AG08396 (cell line): ENCODE measurements around the gene SEC61G.

Experiments used
- DNase-seq: peaks from one replicate; pipeline ENCODE4 v3.0.0; 2012; ENCODE audit warnings: low spot score, mixed read lengths

Gene SEC61G

GRCh38 chr7:54758702-54759592, at the start of gene SEC61G:
TSS of gene SEC61G (minus strand) at chr7:54759211. CDS start at chr7:54757588, 1,623 bp downstream.
- peak; percentile 98 for DNase-seq

- DNase-seq: no peak
Observed at GRCh38 chr7:54802841-54803240, 43.8 kb upstream of the SEC61G start.

DNA sequence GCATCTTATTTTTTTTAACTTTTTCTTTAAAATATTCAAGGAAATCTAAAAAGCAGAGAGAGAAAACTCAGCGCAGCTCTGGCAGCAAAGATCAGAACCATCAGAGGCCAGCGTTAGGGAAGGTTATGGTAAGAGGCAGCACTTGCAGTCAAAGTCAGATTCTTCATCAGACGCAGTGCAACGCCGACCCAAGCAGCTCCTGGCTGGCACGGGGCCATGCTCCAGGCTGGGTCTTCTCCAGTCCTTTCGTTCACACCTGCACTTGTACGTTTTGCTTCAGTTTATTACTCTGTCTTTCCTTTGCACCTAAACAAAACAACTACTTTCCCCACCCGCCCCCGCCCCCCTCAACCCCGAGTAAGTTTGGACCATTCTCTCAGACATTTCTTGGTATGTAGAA, 43.1 kb upstream of the SEC61G start:
- DNase-seq: no peak

DNA sequence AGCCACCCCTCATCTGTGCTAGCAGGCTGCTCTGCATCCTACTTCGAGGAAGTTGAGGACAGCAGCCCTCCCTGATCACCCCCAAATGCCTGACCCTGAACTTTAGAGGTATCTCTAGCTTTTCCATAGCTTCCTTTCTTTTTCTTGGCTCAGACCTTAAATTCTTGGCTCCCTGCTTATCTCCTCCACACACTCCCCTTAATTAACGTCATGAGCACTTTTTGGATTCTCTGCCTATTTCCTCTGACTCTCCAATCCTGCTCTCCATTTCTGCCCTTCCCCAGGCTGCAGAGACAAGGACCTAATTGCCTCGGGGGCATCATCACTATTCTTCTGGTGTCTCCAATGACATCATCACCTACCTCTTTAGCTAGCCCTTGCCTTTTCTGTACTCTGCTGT, 40.8 kb upstream of the SEC61G start:
- DNase-seq: no peak

- DNase-seq: no peak
Observed at GRCh38 chr7:54798530-54798929, 39.5 kb upstream of the SEC61G start.

- DNase-seq: no peak
Observed at GRCh38 chr7:54796853-54797252, 37.8 kb upstream of the SEC61G start.

DNA sequence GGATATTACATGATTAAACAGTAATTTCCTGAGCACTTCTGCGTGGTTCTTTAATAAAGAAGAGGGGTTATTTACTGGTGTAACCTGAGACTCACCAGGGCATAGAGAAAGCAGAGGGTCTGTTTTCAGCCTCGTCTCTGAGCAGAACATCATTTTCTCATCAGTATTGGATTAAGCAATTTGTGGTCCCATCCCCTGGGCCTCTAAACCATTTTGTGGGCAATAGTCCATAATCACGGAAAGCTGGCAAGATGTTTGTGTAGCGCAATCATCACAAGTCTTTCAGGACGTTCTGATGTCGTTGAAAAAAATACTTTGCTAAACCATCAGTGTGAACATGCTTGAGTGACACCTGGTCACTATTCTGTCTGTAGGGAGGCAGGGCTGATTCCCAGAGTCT, 37.1 kb upstream of the SEC61G start:
- DNase-seq: no peak

- no peak for DNase-seq
Observed at GRCh38 chr7:54792383-54792782, 33.4 kb upstream of the SEC61G start.

GRCh38 chr7:54788664-54789063, 29.7 kb upstream of the SEC61G start:
- peak; percentile 77 for DNase-seq

GRCh38 chr7:54785261-54785660, 26.2 kb upstream of the SEC61G start:
- DNase-seq: no peak

DNA sequence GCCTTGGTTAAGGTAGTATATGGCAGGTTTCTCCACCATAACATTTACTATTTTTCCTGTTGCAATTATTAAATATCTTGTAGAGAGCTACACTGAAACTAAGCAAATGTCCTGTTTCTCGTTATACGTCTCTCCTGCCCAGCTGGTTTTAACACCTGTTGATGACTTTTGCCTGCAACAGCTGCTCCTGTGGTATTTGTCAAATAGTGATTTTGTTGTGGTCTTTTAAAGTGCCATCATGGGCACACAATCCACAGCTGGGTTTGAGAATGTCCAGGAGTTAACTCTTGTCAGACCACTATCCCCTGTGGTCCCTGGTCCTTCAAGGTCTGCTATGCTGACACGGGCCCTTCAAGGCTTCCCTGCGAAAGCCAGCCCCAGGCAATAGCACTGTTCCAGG, 24.9 kb upstream of the SEC61G start:
- no peak for DNase-seq

- DNase-seq: no peak
Observed at GRCh38 chr7:54782829-54783228, 23.8 kb upstream of the SEC61G start.

- DNase-seq: no peak
Observed at GRCh38 chr7:54782314-54782713, 23.3 kb upstream of the SEC61G start.

- DNase-seq: no peak
Observed at GRCh38 chr7:54781134-54781920, 22.3 kb upstream of the SEC61G start.

DNA sequence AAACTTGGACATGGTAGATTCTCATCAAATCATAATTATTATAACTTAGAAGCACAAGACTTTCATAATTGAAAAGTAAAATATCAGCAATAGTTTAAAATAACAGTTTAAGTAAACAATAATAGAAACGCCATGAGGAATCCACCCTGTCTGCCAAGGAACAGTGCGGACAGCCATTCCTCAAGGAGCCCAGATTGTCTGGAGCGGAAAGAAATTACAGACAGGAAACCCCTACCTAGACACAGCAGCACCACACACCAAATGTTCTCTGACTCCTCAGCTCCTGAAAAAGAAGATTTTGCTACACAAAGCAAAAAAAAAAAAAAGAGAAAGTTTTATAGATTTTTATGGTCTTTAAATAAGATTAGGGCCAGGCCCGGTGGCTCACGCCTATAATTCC, 21.5 kb upstream of the SEC61G start:
- no peak for DNase-seq

DNA sequence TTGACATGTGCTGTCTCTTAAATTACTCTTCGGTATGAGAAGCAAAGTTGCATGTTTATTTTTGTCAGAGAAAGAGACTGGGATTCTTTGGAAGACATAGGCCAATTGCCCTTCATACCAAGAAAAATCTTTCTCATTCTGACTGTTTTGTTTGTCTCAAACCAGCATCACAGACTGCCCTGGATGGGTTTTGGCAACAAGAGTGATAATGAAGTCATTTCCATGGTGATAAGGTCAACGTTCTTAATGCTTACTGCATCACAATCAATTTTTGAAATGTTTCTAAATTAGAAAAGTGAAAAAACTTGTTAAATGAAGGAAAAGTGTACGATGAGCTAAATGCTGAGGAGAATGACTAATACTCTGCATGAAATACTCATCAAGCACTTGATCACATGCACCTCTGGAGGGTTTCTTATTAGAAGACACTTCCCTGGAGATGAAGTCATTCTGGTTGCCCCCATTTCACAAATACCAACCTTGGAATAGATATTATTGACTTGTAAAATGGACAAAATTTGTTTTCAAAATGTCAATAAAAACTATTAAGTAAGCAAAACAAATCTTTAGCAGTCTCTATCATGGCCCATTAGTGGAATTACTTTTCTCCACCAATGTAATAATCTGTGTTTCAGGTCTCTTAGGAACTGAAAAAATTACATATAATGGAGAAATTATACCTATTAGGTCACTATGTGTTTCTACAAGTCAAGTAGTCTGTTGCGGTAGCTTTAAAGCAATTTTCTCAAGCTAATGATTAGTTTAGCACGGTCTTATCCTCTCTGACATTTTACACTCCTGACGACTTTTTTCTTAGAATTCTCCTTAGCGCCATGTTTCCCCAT, 19.9 kb upstream of the SEC61G start:
- DNase-seq: no peak

GRCh38 chr7:54778166-54778565, 19.2 kb upstream of the SEC61G start:
- DNase-seq: no peak

- DNase-seq: no peak
Observed at GRCh38 chr7:54774785-54775740, 16.1 kb upstream of the SEC61G start.

GRCh38 chr7:54773472-54774399, 14.7 kb upstream of the SEC61G start:
- peak; percentile 69 for DNase-seq

- no peak for DNase-seq
Observed at GRCh38 chr7:54769203-54769602, 10.2 kb upstream of the SEC61G start.
